Measurements from ENCODE around the gene MAGI2. TPM values are rescaled to one million over a fixed set of nuclear protein-coding genes. Genes with fewer than 3 reads are reported as not detected.

Gene MAGI2
- total RNA-seq, 1 experiment from 2014 or later: 14.3 TPM

DNA sequence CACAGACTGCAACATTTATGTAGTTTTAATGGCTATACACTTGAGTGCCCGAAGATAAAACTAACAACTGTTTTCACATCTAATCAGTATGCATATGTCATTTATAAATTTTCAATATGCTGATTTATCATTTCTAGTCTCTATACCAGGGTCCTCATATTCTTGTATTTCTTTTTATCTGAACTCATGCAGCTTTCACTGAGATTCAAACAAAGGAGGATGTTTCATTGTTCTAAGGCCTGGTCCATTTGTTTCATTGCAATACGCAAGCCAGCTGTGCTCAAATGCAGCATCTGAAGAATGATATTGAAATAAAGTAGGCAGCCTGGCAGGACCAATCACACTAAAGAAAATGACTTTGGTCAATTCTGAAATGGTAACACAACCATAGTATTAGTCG, 31.7 kb downstream of the MAGI2 start:
- Mint-ChIP-seq H3K36me3 (ENCODE audit: insufficient read depth in 1 of 3, low read depth in 3 of 3) (no peaks in the 10 kb centered on the region), H3K9me3 (no peaks in the 10 kb centered on the region), H3K4me3 (no peak overlapping the region), H3K27ac (no peak overlapping the region), H3K27me3 (ENCODE audit: low read depth) (no peaks in the 10 kb centered on the region; the same call in 1 of the 2 replicates), H3K4me1 (no peaks in the 10 kb centered on the region)
- Histone ChIP-seq H4K8ac (replicated peaks; ENCODE audit: insufficient read length, low read depth, low read length) (no peak overlapping the region), H4K5ac (ENCODE audit: insufficient read length, low read depth, low read length) (no peak overlapping the region), H3K23me2 (ENCODE audit: insufficient read length, low read depth, low read length, poor library complexity, severe bottlenecking) (no peaks in the 10 kb centered on the region), H3K23ac (ENCODE audit: insufficient read length, low read depth, low read length) (no peak overlapping the region), H3K56ac (ENCODE audit: insufficient read length, low read depth, low read length) (no peak overlapping the region), H3K4me1 (ENCODE audit: insufficient read depth, low read length) (no peaks in the 10 kb centered on the region), H3K27me3 (ENCODE audit: insufficient read depth, low read length) (no peaks in the 10 kb centered on the region), H2AFZ (ENCODE audit: low read length) (no peak overlapping the region), H3K14ac (ENCODE audit: insufficient read depth, low read length) (no peak overlapping the region), H4K20me1 (ENCODE audit: control insufficient read depth, insufficient read depth, insufficient read length) (no peaks in the 10 kb centered on the region), H3K79me1 (ENCODE audit: insufficient read depth, low read depth, low read length, poor library complexity, severe bottlenecking) (no peaks in the 10 kb centered on the region), H2AK5ac (ENCODE audit: insufficient read length, low read length) (no peak overlapping the region), H2BK5ac (ENCODE audit: insufficient read length, low read length) (no peak overlapping the region), H3K4me2 (ENCODE audit: insufficient read depth, insufficient read length, low read length) (no peak overlapping the region), H2BK15ac (ENCODE audit: low read depth, low read length) (no peak overlapping the region), H3T11ph (ENCODE audit: low read length) (no peak overlapping the region), H3K4ac (ENCODE audit: low read depth, low read length) (no peak overlapping the region), H4K91ac (ENCODE audit: insufficient read length, low read depth, low read length) (no peak overlapping the region), H3K27ac (ENCODE audit: insufficient read length, low read depth, low read length) (no peak overlapping the region), H3K9me3 (ENCODE audit: control insufficient read depth, low read depth, low read length) (no peaks in the 10 kb centered on the region), H3K9ac (ENCODE audit: extremely low read depth, insufficient read length, low read length) (no peak overlapping the region), H3K18ac (ENCODE audit: insufficient read length, low read depth, low read length) (no peak overlapping the region), H2BK120ac (ENCODE audit: low read depth, low read length, poor library complexity, severe bottlenecking) (no peak overlapping the region), H2BK12ac (ENCODE audit: insufficient read length, low read depth, low read length) (no peak overlapping the region), H3K79me2 (ENCODE audit: insufficient read depth, low read length) (no peaks in the 10 kb centered on the region), H2BK20ac (ENCODE audit: low read depth, low read length, poor library complexity, severe bottlenecking) (no peak overlapping the region)
- DNase-seq: no peak
- no peak for TF ChIP-seq CTCF (conservative IDR thresholded peaks at IDR 0.05)
- WGBS (ENCODE audit: extremely low coverage, insufficient read length, low lambda C conversion rate): no CpG with 5 or more reads among the region's 3 CpGs
